GM23248 (cell line): ENCODE measurements around the gene SALL2.

Experiments
- EZH2 ChIP-seq: fragments of 200-600 bp; sonication (generic); IDR thresholded peaks from 2 replicates; pipeline ENCODE4 v1.6.1; 2018; ENCODE audit warnings: antibody characterized with exemption, mild to moderate bottlenecking; ENCODE audit not compliant: insufficient read depth, poor library complexity, severe bottlenecking
- EZH2phosphoT487 ChIP-seq: fragments of 200-600 bp; sonication (generic); IDR thresholded peaks from 2 replicates; pipeline ENCODE4 v1.6.1; 2018; ENCODE audit warnings: antibody characterized with exemption, moderate library complexity, mild to moderate bottlenecking, low read depth; ENCODE audit not compliant: insufficient read depth

DNA sequence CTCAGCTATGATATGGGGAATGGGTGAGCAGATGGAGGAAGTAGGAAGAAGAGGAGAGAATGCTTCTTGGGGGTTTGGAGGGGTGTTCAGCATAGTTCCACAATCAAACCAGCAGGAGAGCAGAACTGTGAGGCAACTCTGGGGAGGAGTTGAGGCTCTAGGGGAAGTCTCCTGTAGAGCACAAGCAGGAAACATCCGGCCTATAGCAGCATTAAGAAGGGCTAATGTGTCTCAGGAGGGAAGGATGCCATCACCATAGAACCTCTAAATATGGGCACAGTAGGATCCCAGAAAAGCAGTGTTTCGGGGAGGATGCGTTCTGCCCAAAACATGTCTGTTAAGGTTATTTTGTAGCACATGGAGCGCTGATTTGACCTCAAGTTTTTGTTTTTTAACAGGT is 8.4 kb upstream of the SALL2 start:
- TF ChIP-seq EZH2 (no peak), EZH2phosphoT487 (no peak)
